GM23338 (cell line): ENCODE measurements around the gene ANXA7. TPM values are rescaled to one million over a fixed set of nuclear protein-coding genes. Genes with fewer than 3 reads are reported as not detected.

Source experiments
- ATAC-seq: fragments of 200-7000 bp; cut with Tn5 transposase; 3 replicates; pipeline ENCODE4 v1.9.1; 2020
- DNase-seq: peaks from one replicate; pipeline ENCODE4 v3.0.0-alpha.2; 2015; ENCODE audit warnings: low spot score
- H2AFZ ChIP-seq: fragments of 200-600 bp; sonication (generic); 2 replicates; pipeline ENCODE4 v1.8.0; 2016; ENCODE audit warnings: antibody characterized with exemption, mild to moderate bottlenecking, moderate library complexity
- H3F3A ChIP-seq: fragments of 200-600 bp; sonication (generic); replicated peaks from 2 replicates; pipeline ENCODE4 v1.8.0; 2017; ENCODE audit warnings: antibody characterized with exemption, mixed run types, low read depth
- H3K27ac ChIP-seq: fragments of 200-600 bp; sonication (generic); 2 replicates; pipeline ENCODE4 v1.6.1; 2016; ENCODE audit warnings: low read depth
- H3K27me3 ChIP-seq: fragments of 200-600 bp; sonication (generic); 2 replicates; pipeline ENCODE4 v1.8.0; 2016; ENCODE audit warnings: mild to moderate bottlenecking, mixed run types, moderate library complexity; ENCODE audit not compliant: insufficient read depth
- H3K36me3 ChIP-seq: fragments of 200-600 bp; sonication (generic); 2 replicates; pipeline ENCODE4 v1.8.0; 2016; ENCODE audit warnings: mild to moderate bottlenecking; ENCODE audit not compliant: insufficient read depth
- H3K4me1 ChIP-seq: fragments of 200-600 bp; sonication (generic); 2 replicates; pipeline ENCODE4 v1.8.0; 2016; ENCODE audit warnings: mild to moderate bottlenecking, moderate library complexity; ENCODE audit not compliant: insufficient read depth
- H3K4me2 ChIP-seq: fragments of 200-600 bp; sonication (generic); 2 replicates; pipeline ENCODE4 v1.7.1; 2017; ENCODE audit warnings: mixed run types
- H3K4me3 ChIP-seq: fragments of 200-600 bp; sonication (generic); 2 replicates; pipeline ENCODE4 v1.6.1; 2016; ENCODE audit warnings: mixed run types
- H3K79me2 ChIP-seq: fragments of 200-600 bp; sonication (generic); replicated peaks from 2 replicates; pipeline ENCODE4 v1.8.0; 2017; ENCODE audit warnings: mild to moderate bottlenecking; ENCODE audit not compliant: insufficient read depth
- H3K9me2 ChIP-seq: fragments of 200-600 bp; sonication (generic); 2 replicates; pipeline ENCODE4 v1.8.0; 2017; ENCODE audit not compliant: insufficient read depth
- H4K20me1 ChIP-seq: fragments of 200-600 bp; sonication (generic); replicated peaks from 2 replicates; pipeline ENCODE4 v1.8.0; 2017; ENCODE audit warnings: mild to moderate bottlenecking; ENCODE audit not compliant: insufficient read depth
- H3K27ac Mint-ChIP-seq: 2 replicates; pipeline ENCODE4 v1.8.0; 2020; ENCODE audit warnings: inconsistent platforms, mild to moderate bottlenecking, moderate library complexity, mixed read lengths
- H3K27me3 Mint-ChIP-seq: 3 replicates; pipeline ENCODE4 v1.8.0; 2022; ENCODE audit warnings: low read depth, mild to moderate bottlenecking, moderate library complexity, mixed read lengths, inconsistent platforms; ENCODE audit not compliant: insufficient read depth, poor library complexity
- H3K36me3 Mint-ChIP-seq: 3 replicates; pipeline ENCODE4 v1.8.0; 2021; ENCODE audit warnings: low read depth, mild to moderate bottlenecking, inconsistent platforms, moderate library complexity, mixed read lengths
- H3K4me1 Mint-ChIP-seq: 3 replicates; pipeline ENCODE4 v1.8.0; 2020; ENCODE audit warnings: mild to moderate bottlenecking, inconsistent platforms, mixed read lengths
- H3K4me3 Mint-ChIP-seq: 3 replicates; pipeline ENCODE4 v1.8.0; 2021; ENCODE audit warnings: moderate library complexity, mild to moderate bottlenecking, inconsistent platforms, mixed read lengths
- H3K9me3 Mint-ChIP-seq: 3 replicates; pipeline ENCODE4 v1.8.0; 2020; ENCODE audit warnings: moderate library complexity, mild to moderate bottlenecking, inconsistent platforms, mixed read lengths
- CREB1 ChIP-seq: fragments of 250-450 bp; sonication (Bioruptor Pico); IDR thresholded peaks from 2 replicates; pipeline ENCODE4 v1.5.0; 2020; ENCODE audit warnings: low read depth, mild to moderate bottlenecking, moderate library complexity
- CTCF ChIP-seq, 2 experiments: fragments of 200-600 bp in 1 of 2; sonication (generic) in 1 of 2; conservative IDR thresholded peaks; 2 replicates each; pipeline versions ENCODE4 v1.5.1 to v1.6.1; 2016 to 2017; ENCODE audit warnings: antibody characterized with exemption in 2 of 2, low read depth in 2 of 2, mild to moderate bottlenecking in 2 of 2, moderate library complexity in 1 of 2
- ETS1 ChIP-seq: IDR thresholded peaks from 2 replicates; pipeline ENCODE4 v1.6.1; 2016; ENCODE audit warnings: antibody characterized with exemption
- EZH2 ChIP-seq: fragments of 200-600 bp; sonication (generic); IDR thresholded peaks from one replicate; pipeline ENCODE4 v1.8.0; 2017; ENCODE audit warnings: antibody characterized with exemption, mild to moderate bottlenecking, low read depth; ENCODE audit not compliant: unreplicated experiment
- EZH2phosphoT487 ChIP-seq: fragments of 200-600 bp; sonication (generic); IDR thresholded peaks from one replicate; pipeline ENCODE4 v1.8.1; 2018; ENCODE audit warnings: antibody characterized with exemption; ENCODE audit not compliant: unreplicated experiment
- JUNB ChIP-seq: IDR thresholded peaks from one replicate; pipeline ENCODE4 v1.6.1; 2016; ENCODE audit warnings: antibody characterized with exemption; ENCODE audit not compliant: unreplicated experiment
- NANOG ChIP-seq: IDR thresholded peaks from 2 replicates; pipeline ENCODE4 v1.6.1; 2016; ENCODE audit warnings: antibody characterized with exemption, borderline replicate concordance
- POLR2AphosphoS5 ChIP-seq: IDR thresholded peaks from 2 replicates; pipeline ENCODE4 v1.6.1; 2016; ENCODE audit warnings: antibody characterized with exemption, low read depth
- REST ChIP-seq: IDR thresholded peaks from one replicate; pipeline ENCODE4 v1.6.1; 2018; ENCODE audit warnings: antibody characterized with exemption; ENCODE audit not compliant: unreplicated experiment
- STAT1 ChIP-seq: IDR thresholded peaks from one replicate; pipeline ENCODE4 v1.6.1; 2016; ENCODE audit warnings: antibody characterized with exemption; ENCODE audit not compliant: unreplicated experiment
- ZNF114 ChIP-seq: fragments of 250-450 bp; sonication (Bioruptor Pico); IDR thresholded peaks from 2 replicates; pipeline ENCODE4 v1.5.0; 2020; ENCODE audit warnings: mild to moderate bottlenecking, moderate library complexity
- ZNF331 ChIP-seq: fragments of 250-450 bp; sonication (Bioruptor Pico); IDR thresholded peaks from 2 replicates; pipeline ENCODE4 v1.5.0; 2020; ENCODE audit warnings: low read depth, mild to moderate bottlenecking, moderate library complexity
- ZNF462 ChIP-seq: fragments of 250-450 bp; sonication (Bioruptor Pico); IDR thresholded peaks from 2 replicates; pipeline ENCODE4 v1.5.0; 2020; ENCODE audit warnings: mild to moderate bottlenecking, moderate library complexity
- polyA plus RNA-seq: library from polyadenylated mRNA; unstranded; fragments of >200 nt; fragmentation: Nextera tagmentation; extraction: Ambion mirVana; gene quantifications from 2 replicates; pipeline ENCODE4 v1.2.1, GENCODE V29; 2016
- total RNA-seq: library from RNA; depleted of rRNA; stranded (reverse); fragments of >200 nt; shearing (Covaris generic); gene quantifications from 2 replicates; pipeline ENCODE4 v1.2.3, GENCODE V29; 2014

Gene ANXA7
- total and polyA plus RNA-seq, 2 experiments from 2014 or later = 63.7 to 80.1 TPM

GRCh38 chr10:73406846-73407245, 7.0 kb downstream of the ANXA7 start:
- no peaks in the 10 kb centered on the region for H3K27me3 ChIP-seq
- TF ChIP-seq CREB1 (CRISPR knock-in tag) = no peak
- TF ChIP-seq REST = no peak
- TF ChIP-seq ZNF331 (CRISPR knock-in tag) = no peak
- TF ChIP-seq ZNF114 = no peak
- TF ChIP-seq STAT1 = no peak
- no peak for TF ChIP-seq POLR2AphosphoS5
- TF ChIP-seq JUNB = no peak
- no peak for TF ChIP-seq ETS1
- no peak for TF ChIP-seq CTCF (conservative IDR thresholded peaks at IDR 0.05; ENCODE audit: low read depth in 2 of 2)
- no peak for TF ChIP-seq NANOG
- no peak for TF ChIP-seq EZH2phosphoT487
- TF ChIP-seq EZH2 = no peak
- no peak for TF ChIP-seq ZNF462 (CRISPR knock-in tag)
- no peak overlapping the region for H3K4me3 ChIP-seq
- H3K4me1 ChIP-seq = peaks cover 10% of the 10 kb centered on the region; the same call in 1 of the 2 replicates
- no peak overlapping the region for H3K27ac ChIP-seq
- Mint-ChIP-seq H3K27ac (no peak overlapping the region), H3K27me3 (peaks cover 5% of the 10 kb centered on the region), H3K36me3 (peaks cover 9% of the 10 kb centered on the region; the same call in 2 of the 3 replicates), H3K4me1 (peaks cover 12% of the 10 kb centered on the region; the same call in 2 of the 3 replicates), H3K9me3 (no peaks in the 10 kb centered on the region), H3K4me3 (no peak overlapping the region)
- peaks cover 98% of the 10 kb centered on the region for H3K79me2 ChIP-seq
- peaks cover 3% of the 10 kb centered on the region; the same call in 1 of the 2 replicates for H3K9me2 ChIP-seq
- no peaks in the 10 kb centered on the region for H3F3A ChIP-seq
- H2AFZ ChIP-seq = no peak overlapping the region
- DNase-seq = no peak
- ATAC-seq = no peak
- H3K4me2 ChIP-seq = no peak overlapping the region
- H4K20me1 ChIP-seq = no peaks in the 10 kb centered on the region; the same call in none of the 2 replicates
- H3K36me3 ChIP-seq = no peaks in the 10 kb centered on the region
